Stimulated activated CD8-positive, alpha-beta memory T cell treated with anti-CD3 and anti-CD28 coated beads, Interleukin-4, amount 100 ng/mL, for 4 hours (primary cell): ENCODE results near the gene TRDN.
"Not testable (repeated sequence)": the region's sequence is repeated elsewhere in the genome, so short reads cannot be mapped to it uniquely, and the experiment has no call there.

Experiments
- DNase-seq, 2 donors: peaks; one replicate each; pipeline ENCODE4 v3.0.0-alpha.2; 2020; ENCODE audit warnings: low read depth in 2 of 2, low spot score in 1 of 2

The TRDN gene

GRCh38 chr6:123632641-123633040 lies 4.1 kb downstream of the TRDN start:
- no peak for DNase-seq

DNA sequence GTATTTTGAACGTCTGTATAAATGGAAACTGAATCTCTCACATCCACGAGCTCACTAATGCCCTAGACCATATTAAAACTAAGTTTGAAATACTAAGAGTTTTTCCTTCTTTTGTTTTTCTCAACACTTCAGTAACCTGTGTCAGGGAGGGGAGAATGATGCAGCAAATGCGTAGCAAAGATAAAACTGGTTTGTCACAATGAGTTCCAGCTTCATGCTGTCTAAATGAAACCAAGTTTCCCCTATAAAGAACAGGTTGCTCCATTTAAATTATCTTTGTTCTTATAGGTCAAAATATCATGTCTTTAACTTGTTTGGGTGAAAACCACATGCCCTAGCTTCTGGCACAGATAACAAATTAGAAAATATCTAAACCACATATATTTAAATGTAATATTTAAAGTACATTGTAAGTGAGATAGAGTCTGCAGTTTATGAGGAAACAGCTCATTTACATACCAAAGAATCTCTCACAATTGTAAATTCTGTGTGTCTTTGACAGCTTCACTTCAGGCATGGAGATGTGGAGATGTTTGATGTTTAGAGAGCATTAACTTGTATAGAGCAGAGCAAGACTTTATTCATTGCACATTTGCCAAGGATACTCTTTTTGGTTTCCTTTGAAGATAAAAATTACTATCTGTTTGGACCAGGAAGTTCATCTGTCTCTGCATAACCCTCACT lies 7.3 kb downstream of the TRDN start:
- no peak for DNase-seq

DNA sequence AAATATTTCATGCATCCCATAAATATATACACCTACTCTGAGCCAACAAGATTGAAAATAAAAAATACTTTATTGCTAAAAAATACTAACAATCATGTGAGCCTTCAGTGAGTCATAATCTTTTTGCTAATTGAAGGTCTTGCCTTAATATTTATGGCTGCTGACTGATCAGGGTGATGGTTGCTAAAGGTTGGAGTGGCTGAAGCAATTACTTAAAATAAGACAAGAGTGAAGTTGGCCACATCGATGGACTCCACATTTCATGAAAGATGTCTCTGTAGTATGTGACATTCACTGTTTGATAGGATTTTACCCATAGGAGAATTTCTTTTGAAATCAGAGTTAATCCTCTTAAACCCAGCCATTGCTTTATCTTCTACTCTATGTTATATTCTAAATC lies 11.1 kb downstream of the TRDN start:
- DNase-seq, result no peak

GRCh38 chr6:123622780-123623179 lies 14.0 kb downstream of the TRDN start:
- DNase-seq, result no peak

- DNase-seq, result no peak
Observed at GRCh38 chr6:123619156-123619555, 17.6 kb downstream of the TRDN start.

DNA sequence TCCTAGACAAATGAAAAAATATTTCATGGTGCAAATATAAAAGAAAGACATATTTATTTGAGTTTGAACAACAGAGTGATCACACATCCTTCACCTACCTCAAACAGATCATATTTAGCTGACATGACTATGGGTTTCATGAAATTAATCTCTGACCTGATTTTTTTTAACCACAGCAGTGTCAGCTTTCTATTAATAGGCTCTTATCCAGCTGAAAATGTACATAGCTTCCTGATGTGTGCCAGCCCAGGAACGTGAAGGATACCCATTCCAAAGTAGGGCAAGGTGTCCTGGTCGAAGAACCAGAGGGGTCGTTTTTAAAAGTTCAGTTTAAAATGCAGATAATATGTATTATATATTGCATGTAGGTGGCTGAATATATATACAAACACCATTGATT lies 19.8 kb downstream of the TRDN start:
- DNase-seq, result no peak

GRCh38 chr6:123616016-123616415 lies 20.7 kb downstream of the TRDN start:
- DNase-seq, result no peak

- no peak for DNase-seq
Observed at GRCh38 chr6:123610779-123611178, 26.0 kb downstream of the TRDN start.

- no peak for DNase-seq
Observed at GRCh38 chr6:123604067-123604466, 32.7 kb downstream of the TRDN start.

- DNase-seq, result no peak
Observed at GRCh38 chr6:123598011-123598410, 38.7 kb downstream of the TRDN start.

GRCh38 chr6:123594776-123595175 lies 42.0 kb downstream of the TRDN start:
- no peak for DNase-seq

GRCh38 chr6:123592426-123592825 lies 44.3 kb downstream of the TRDN start:
- DNase-seq, result no peak

DNA sequence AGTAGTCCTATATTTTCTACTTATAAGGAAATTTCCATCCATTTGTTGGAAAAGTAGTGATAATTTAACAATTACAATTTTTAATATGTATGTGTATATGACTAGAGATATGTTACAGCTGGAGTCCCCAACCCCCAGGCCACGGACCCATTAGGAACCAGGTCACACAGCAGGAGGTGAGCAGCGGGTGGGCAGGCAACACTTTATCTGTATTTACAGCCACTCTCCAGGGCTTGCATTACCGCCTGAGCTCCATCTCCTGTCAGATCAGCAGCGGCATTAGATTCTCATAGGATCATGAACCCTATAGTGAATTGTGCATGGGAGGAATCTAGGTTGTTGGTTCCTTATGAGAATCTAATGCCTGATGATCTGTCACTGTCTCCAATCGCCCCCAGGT lies 46.8 kb downstream of the TRDN start:
- no peak for DNase-seq

GRCh38 chr6:123589317-123589716 lies 47.4 kb downstream of the TRDN start:
- DNase-seq, result no peak

GRCh38 chr6:123588546-123588895 lies 48.2 kb downstream of the TRDN start:
- no peak for DNase-seq

DNA sequence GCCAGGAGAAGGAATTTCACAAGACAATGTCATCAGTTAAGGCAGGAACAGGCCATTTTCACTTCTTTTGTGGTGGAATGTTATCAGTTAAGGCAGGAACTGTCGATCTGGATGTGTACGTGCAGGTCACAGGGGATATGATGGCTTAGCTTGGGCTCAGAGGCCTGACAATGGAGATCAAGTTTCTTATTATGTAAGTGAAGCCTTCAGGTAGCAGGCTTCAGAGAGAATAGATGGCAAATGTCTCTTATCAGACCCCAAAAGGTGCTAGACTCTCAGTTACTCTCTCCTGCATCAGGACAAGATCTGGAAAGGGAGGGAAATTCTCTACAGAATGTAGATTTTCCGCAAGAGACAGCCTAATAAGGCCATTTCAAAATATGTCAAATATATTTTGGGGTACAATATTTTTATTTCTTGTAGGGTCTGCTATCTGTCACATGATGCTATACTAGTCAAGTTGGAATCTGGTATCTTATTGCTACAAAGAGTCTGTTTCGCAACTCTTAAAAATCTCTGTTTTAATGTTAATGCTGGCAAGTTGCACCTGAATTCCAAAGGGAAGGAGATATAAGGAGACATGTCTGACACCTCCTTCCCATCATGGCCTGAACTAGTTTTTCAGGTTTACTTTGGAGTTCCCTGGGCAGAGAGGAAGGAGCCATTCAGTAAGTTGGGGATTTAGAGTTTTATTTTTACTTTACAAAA lies 48.8 kb downstream of the TRDN start:
- no peak for DNase-seq

- DNase-seq, result not testable (repeated sequence)
Observed at GRCh38 chr6:123587407-123587806, 49.3 kb downstream of the TRDN start.

GRCh38 chr6:123580331-123580730 lies 56.4 kb downstream of the TRDN start:
- DNase-seq, result no peak

DNA sequence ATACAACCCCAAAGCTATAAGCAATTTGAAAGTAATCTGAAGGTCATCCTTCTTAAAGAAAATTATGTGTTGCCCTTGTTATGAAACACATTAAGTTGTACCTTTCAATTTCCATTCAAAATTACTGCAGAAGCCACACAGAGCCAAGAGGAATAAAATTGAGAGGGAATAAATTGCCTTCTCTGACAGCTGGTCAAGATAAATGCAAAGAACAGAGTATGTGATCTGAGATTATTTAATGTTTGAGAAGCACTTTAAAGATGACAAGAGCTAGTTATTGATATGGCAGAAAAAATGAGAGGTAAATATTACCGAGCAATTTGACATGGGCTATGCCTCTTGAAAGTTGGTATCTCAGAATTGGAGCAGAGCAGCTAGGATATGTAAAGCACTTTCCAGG lies 61.6 kb downstream of the TRDN start:
- no peak for DNase-seq

DNA sequence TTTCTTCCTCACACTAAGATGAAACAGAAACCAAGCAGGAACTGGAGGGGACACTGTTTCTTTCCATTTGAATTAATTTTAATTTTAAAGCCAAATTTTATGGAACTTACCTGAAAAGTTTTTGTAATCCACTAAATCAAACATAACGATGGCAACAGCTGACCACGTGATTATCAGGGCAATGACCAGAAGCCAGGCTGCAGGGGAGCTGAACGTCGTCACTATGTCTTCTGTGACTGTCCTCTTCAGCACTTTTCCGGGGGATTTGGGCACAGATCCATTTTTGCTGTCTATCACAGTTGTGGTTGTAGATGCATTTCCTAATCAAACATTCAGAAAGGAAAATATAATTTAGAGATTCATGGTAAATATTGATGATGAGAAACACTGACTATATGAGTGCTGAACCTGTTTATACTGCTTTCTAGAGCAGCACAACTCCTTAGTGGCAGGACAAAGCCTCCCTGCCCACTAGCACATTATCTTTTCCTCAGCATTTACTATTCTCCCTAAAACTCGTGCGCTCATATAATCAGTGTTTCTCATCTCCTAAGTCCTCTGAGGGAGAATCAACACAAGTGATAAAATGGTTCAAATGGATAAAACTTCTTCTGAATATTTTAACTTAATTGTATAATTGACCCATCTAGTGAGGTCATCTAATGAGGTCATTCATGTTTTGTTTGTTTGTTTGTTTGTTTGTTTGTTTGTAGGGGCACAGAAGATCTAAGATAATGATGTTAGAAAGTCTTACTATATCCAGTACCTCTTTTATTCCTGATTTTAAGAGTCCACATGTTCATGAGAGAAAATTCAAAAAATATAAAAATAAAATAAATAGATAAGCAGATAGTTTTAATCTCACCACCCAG lies 65.7 kb downstream of the TRDN start:
- DNase-seq, result no peak

DNA sequence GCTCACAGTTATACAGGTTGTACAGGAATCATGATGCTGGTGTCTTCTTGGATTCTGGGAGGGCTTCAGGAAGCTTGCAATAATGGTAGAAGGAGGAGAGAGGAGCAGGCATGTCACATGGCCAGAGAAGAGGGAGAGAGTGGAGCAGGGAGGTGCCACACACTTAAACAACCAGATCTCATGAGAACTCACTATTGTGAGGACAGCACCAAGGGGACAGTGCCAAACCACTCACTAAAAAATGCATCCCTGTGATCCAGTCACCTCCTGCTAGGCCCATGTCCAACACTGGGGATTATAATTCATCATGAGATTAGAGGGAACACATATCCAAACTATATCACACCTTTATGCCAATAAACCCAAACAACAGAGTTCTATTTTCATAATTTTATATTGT lies 67.2 kb downstream of the TRDN start:
- no peak for DNase-seq

DNA sequence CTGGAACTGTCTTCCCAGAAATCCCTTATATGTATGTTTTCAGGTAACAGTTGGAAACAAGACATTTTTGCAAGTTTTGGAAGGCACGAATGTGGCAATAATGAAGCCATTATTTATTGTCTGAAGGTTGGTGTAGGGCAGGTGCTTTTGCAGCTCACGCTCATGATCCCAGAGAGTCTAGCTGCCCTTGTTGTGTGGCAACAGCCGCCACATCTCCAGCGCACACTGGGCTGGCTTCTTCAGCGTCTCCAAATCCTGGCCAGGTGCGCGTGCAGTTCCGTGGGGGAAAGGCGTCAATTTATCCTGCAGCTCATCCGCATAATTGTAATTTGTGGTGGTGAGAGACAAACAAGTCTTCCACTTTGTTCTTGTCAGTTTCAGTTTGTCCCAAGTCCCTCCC lies 71.2 kb downstream of the TRDN start:
- DNase-seq, result no peak
